Measurements from ENCODE around the gene NRG3. TPM values are rescaled to one million over a fixed set of nuclear protein-coding genes. Genes with fewer than 3 reads are reported as not detected.

The NRG3 gene
- total RNA-seq, 2 experiments from 2014 or later: not detected

- Mint-ChIP-seq H3K4me1 (ENCODE audit: low read depth) (no peaks in the 10 kb centered on the region), H3K4me3 (no peak overlapping the region), H3K9me3 (peaks cover 5% of the 10 kb centered on the region), H3K27me3 (peaks cover 5% of the 10 kb centered on the region), H3K27ac (no peak overlapping the region), H3K36me3 (ENCODE audit: low read depth) (no peaks in the 10 kb centered on the region)
- H3K9me3 ChIP-seq (ENCODE audit: control insufficient read depth in 1 of 2, insufficient read depth in 1 of 2, low read length in 2 of 2): peaks cover 0 to 4% of the 10 kb centered on the region in 2 experiments
- no peaks in the 10 kb centered on the region for H3K36me3 ChIP-seq (ENCODE audit: insufficient read depth, low read length)
- no peak for TF ChIP-seq CTCF (IDR thresholded peaks at IDR 0.05)
- H3K4me1 ChIP-seq (ENCODE audit: insufficient read depth, low read length): no peaks in the 10 kb centered on the region
- no peak overlapping the region for H3K4me3 ChIP-seq (ENCODE audit: low read length)
- intact Hi-C loops (cut with DNase I, micrococcal nuclease): no loop called here
- DNase-seq (no peak), ATAC-seq (ENCODE audit: poor library complexity) (no peak)
- ChIA-PET POLR2A (no interaction called here), CTCF (no interaction called here)
- H3K27me3 ChIP-seq (ENCODE audit: control insufficient read depth in 1 of 2, insufficient read depth in 2 of 2, low read length in 2 of 2): no peaks in the 10 kb centered on the region
- H3K27ac ChIP-seq (ENCODE audit: low read depth in 1 of 2, low read length in 2 of 2): no peak overlapping the region
Measured at GRCh38 chr10:81909453-81909852, 34.5 kb downstream of the NRG3 start.

GRCh38 chr10:81911328-81911727, 36.3 kb downstream of the NRG3 start:
- ATAC-seq (ENCODE audit: poor library complexity): no peak
- no peaks in the 10 kb centered on the region for H3K27me3 ChIP-seq (ENCODE audit: control insufficient read depth in 1 of 2, insufficient read depth in 2 of 2, low read length in 2 of 2)
- H3K4me3 Mint-ChIP-seq: no peak overlapping the region
- no peaks in the 10 kb centered on the region for H3K4me1 ChIP-seq (ENCODE audit: insufficient read depth, low read length)
- H3K9me3 ChIP-seq (ENCODE audit: control insufficient read depth in 1 of 2, insufficient read depth in 1 of 2, low read length in 2 of 2): peaks cover 0 to 4% of the 10 kb centered on the region in 2 experiments
- DNase-seq: no peak
- TF ChIP-seq CTCF (IDR thresholded peaks at IDR 0.05): no peak
- ChIA-PET CTCF (no interaction called here), POLR2A (no interaction called here)
- H3K27ac Mint-ChIP-seq: no peak overlapping the region
- peaks cover 5% of the 10 kb centered on the region for H3K27me3 Mint-ChIP-seq
- H3K36me3 Mint-ChIP-seq (ENCODE audit: low read depth): no peaks in the 10 kb centered on the region
- H3K4me1 Mint-ChIP-seq (ENCODE audit: low read depth): no peaks in the 10 kb centered on the region
- peaks cover 5% of the 10 kb centered on the region for H3K9me3 Mint-ChIP-seq
- H3K27ac ChIP-seq (ENCODE audit: low read depth in 1 of 2, low read length in 2 of 2): no peak overlapping the region
- H3K4me3 ChIP-seq (ENCODE audit: low read length): no peak overlapping the region
- intact Hi-C loops (cut with DNase I, micrococcal nuclease): no loop called here
- no peaks in the 10 kb centered on the region for H3K36me3 ChIP-seq (ENCODE audit: insufficient read depth, low read length)

GRCh38 chr10:81914736-81915503, 39.9 kb downstream of the NRG3 start:
- POLR2A ChIA-PET: no interaction called here
- Histone ChIP-seq H3K36me3 (ENCODE audit: insufficient read depth, low read length) (no peaks in the 10 kb centered on the region), H3K9me3 (ENCODE audit: control insufficient read depth in 1 of 2, insufficient read depth in 1 of 2, low read length in 2 of 2) (peaks cover 0 to 4% of the 10 kb centered on the region in 2 experiments), H3K27ac (ENCODE audit: low read depth in 1 of 2, low read length in 2 of 2) (no peak overlapping the region), H3K4me3 (ENCODE audit: low read length) (no peak overlapping the region), H3K4me1 (ENCODE audit: insufficient read depth, low read length) (no peaks in the 10 kb centered on the region), H3K27me3 (ENCODE audit: control insufficient read depth in 1 of 2, insufficient read depth in 2 of 2, low read length in 2 of 2) (no peaks in the 10 kb centered on the region)
- Mint-ChIP-seq H3K4me3 (no peak overlapping the region), H3K27ac (no peak overlapping the region), H3K36me3 (ENCODE audit: low read depth) (no peaks in the 10 kb centered on the region), H3K27me3 (peaks cover 5% of the 10 kb centered on the region), H3K4me1 (ENCODE audit: low read depth) (no peaks in the 10 kb centered on the region), H3K9me3 (peaks cover 3% of the 10 kb centered on the region)
- DNase-seq: no peak
- intact Hi-C loops (cut with DNase I, micrococcal nuclease): no loop called here
- ATAC-seq (ENCODE audit: poor library complexity): no peak
- CTCF ChIA-PET: no interaction called here
- TF ChIP-seq CTCF (IDR thresholded peaks at IDR 0.05): no peak
